HG03139 (cell line): ENCODE results near the gene GRIN2A.

ENCODE experiments used
- ATAC-seq: cut with Tn5 transposase; IDR thresholded peaks from one replicate; pipeline ENCODE4 v1.9.1; 2021; ENCODE audit not compliant: unreplicated experiment

Gene GRIN2A

GRCh38 chr16:10090816-10091215 is 91.4 kb downstream of the GRIN2A start:
- no peak for ATAC-seq

- ATAC-seq, result no peak
Measured at GRCh38 chr16:10088380-10088793, 93.8 kb downstream of the GRIN2A start.

- no peak for ATAC-seq
Measured at GRCh38 chr16:10087151-10087550, 95.1 kb downstream of the GRIN2A start.

- no peak for ATAC-seq
Measured at GRCh38 chr16:10086620-10087019, 95.6 kb downstream of the GRIN2A start.

- ATAC-seq, result no peak
Measured at GRCh38 chr16:10085078-10085798, 97.0 kb downstream of the GRIN2A start.

GRCh38 chr16:10083301-10083700 is 98.9 kb downstream of the GRIN2A start:
- no peak for ATAC-seq

- ATAC-seq, result no peak
Measured at GRCh38 chr16:10081201-10081940, 100.9 kb downstream of the GRIN2A start.

- ATAC-seq, result no peak
Measured at GRCh38 chr16:10080051-10080772, 102.0 kb downstream of the GRIN2A start.

- no peak for ATAC-seq
Measured at GRCh38 chr16:10078541-10078949, 103.7 kb downstream of the GRIN2A start.

- no peak for ATAC-seq
Measured at GRCh38 chr16:10077861-10078260, 104.4 kb downstream of the GRIN2A start.

GRCh38 chr16:10076037-10076436 is 106.2 kb downstream of the GRIN2A start:
- ATAC-seq, result no peak

- ATAC-seq, result no peak
Measured at GRCh38 chr16:10070591-10070990, 111.6 kb downstream of the GRIN2A start.

GRCh38 chr16:10069374-10069773 is 112.9 kb downstream of the GRIN2A start:
- no peak for ATAC-seq

GRCh38 chr16:10067835-10068234 is 114.4 kb downstream of the GRIN2A start:
- no peak for ATAC-seq

- no peak for ATAC-seq
Measured at GRCh38 chr16:10067406-10067805, 114.8 kb downstream of the GRIN2A start.

- no peak for ATAC-seq
Measured at GRCh38 chr16:10065019-10065418, 117.2 kb downstream of the GRIN2A start.

- no peak for ATAC-seq
Measured at GRCh38 chr16:10048850-10049249, 133.4 kb downstream of the GRIN2A start.

- no peak for ATAC-seq
Measured at GRCh38 chr16:10045947-10046346, 136.3 kb downstream of the GRIN2A start.

GRCh38 chr16:10045291-10045775 is 136.9 kb downstream of the GRIN2A start:
- no peak for ATAC-seq

- ATAC-seq, result no peak
Measured at GRCh38 chr16:10040136-10041080, 141.8 kb downstream of the GRIN2A start.
